ENCODE measurements around the gene NIN. TPM values are rescaled to one million over a fixed set of nuclear protein-coding genes. Genes with fewer than 3 reads are reported as not detected.
A peak's percentile ranks its signal among the peaks of the same experiment; 100 is the strongest.

NIN gene
- total RNA-seq, 1 experiment from 2014 or later: 37.1 TPM

- POLR2A ChIA-PET: interaction anchor here (0.5 kb wide), 1 partner anchor 855 kb away, joined by 4 read pairs; no protein-coding TSS in a partner anchor
- TF ChIP-seq SIN3A (IDR thresholded peaks at IDR 0.05; ENCODE audit: borderline replicate concordance, insufficient read depth, low read depth, low read length): no peak
- no peak for TF ChIP-seq TCF7L2 (IDR thresholded peaks at IDR 0.05; ENCODE audit: low read depth, low read length)
- no peak for TF ChIP-seq CTCF (IDR thresholded peaks at IDR 0.05)
- TF ChIP-seq REST (IDR thresholded peaks at IDR 0.05; ENCODE audit: insufficient read depth in 1 of 2, low read depth in 2 of 2, low read length in 1 of 2): no peak
- no peak for TF ChIP-seq POLR2AphosphoS5 (IDR thresholded peaks at IDR 0.05; ENCODE audit: low read depth, low read length)
- no TSS peak for BruUV-seq (replicated peaks)
- Histone ChIP-seq H3K27me3 (ENCODE audit: control insufficient read depth, insufficient read depth, low read length) (no peaks in the 10 kb centered on the region), H3K9me3 (ENCODE audit: control insufficient read depth, insufficient read depth, low read depth, low read length) (no peaks in the 10 kb centered on the region), H3K4me3 (ENCODE audit: low read depth in 2 of 2, low read length in 2 of 2) (no peak overlapping the region), H3K27ac (ENCODE audit: low read length) (no peak overlapping the region), H3K4me1 (ENCODE audit: control insufficient read depth, insufficient read depth, low read length) (no peaks in the 10 kb centered on the region), H3K36me3 (ENCODE audit: control insufficient read depth, insufficient read depth, low read length) (no peaks in the 10 kb centered on the region)
- CTCF ChIA-PET: interaction anchor here (0.7 kb wide), 1 partner anchor 458 kb away, joined by 5 read pairs; no protein-coding TSS in a partner anchor
- in situ Hi-C loops (cut with HindIII; ENCODE audit: low pct_unique_long_range_greater_than_20kb, low sequenced_read_pairs) (no loop called here), intact Hi-C loops (cut with micrococcal nuclease; ENCODE audit: unreplicated experiment) (no loop called here)
- DNase-seq (ENCODE audit: low read depth, low spot score): no peak
- ATAC-seq: no peak
Measured at GRCh38 chr14:50795142-50795541, 35.8 kb downstream of the NIN start.

GRCh38 chr14:50794068-50794645 lies 36.8 kb downstream of the NIN start:
- no peak for DNase-seq (ENCODE audit: low read depth, low spot score)
- Histone ChIP-seq H3K27ac (ENCODE audit: low read length) (no peak overlapping the region), H3K27me3 (ENCODE audit: control insufficient read depth, insufficient read depth, low read length) (no peaks in the 10 kb centered on the region), H3K4me1 (ENCODE audit: control insufficient read depth, insufficient read depth, low read length) (no peaks in the 10 kb centered on the region), H3K9me3 (ENCODE audit: control insufficient read depth, insufficient read depth, low read depth, low read length) (no peaks in the 10 kb centered on the region), H3K4me3 (ENCODE audit: low read depth in 2 of 2, low read length in 2 of 2) (no peak overlapping the region), H3K36me3 (ENCODE audit: control insufficient read depth, insufficient read depth, low read length) (no peaks in the 10 kb centered on the region)
- TSS peak; percentile 49 for BruUV-seq (replicated peaks)
- TF ChIP-seq SIN3A (IDR thresholded peaks at IDR 0.05; ENCODE audit: borderline replicate concordance, insufficient read depth, low read depth, low read length): no peak
- TF ChIP-seq POLR2AphosphoS5 (IDR thresholded peaks at IDR 0.05; ENCODE audit: low read depth, low read length): no peak
- no peak for TF ChIP-seq CTCF (IDR thresholded peaks at IDR 0.05)
- TF ChIP-seq TCF7L2 (IDR thresholded peaks at IDR 0.05; ENCODE audit: low read depth, low read length): no peak
- TF ChIP-seq REST (IDR thresholded peaks at IDR 0.05; ENCODE audit: insufficient read depth in 1 of 2, low read depth in 2 of 2, low read length in 1 of 2): no peak
- intact Hi-C loops (cut with micrococcal nuclease; ENCODE audit: unreplicated experiment) (no loop called here), in situ Hi-C loops (cut with HindIII; ENCODE audit: low pct_unique_long_range_greater_than_20kb, low sequenced_read_pairs) (no loop called here)
- CTCF ChIA-PET: no interaction called here
- ATAC-seq: no peak
- POLR2A ChIA-PET: no interaction called here
